ENCODE measurements around the gene LPAR3.

GRCh38 chr1:84802567-84803232, 90.3 kb downstream of the LPAR3 start:
- TF ChIP-seq RAD21 (IDR thresholded peaks at IDR 0.05; ENCODE audit: low read length) (no peak), CTCF (IDR thresholded peaks at IDR 0.05) (no peak), REST (IDR thresholded peaks at IDR 0.05; ENCODE audit: low read depth, low read length) (no peak), MAX (IDR thresholded peaks at IDR 0.05; ENCODE audit: low read depth) (no peak), RFX5 (IDR thresholded peaks at IDR 0.05; ENCODE audit: low read length) (no peak), POLR2AphosphoS5 (IDR thresholded peaks at IDR 0.05; ENCODE audit: low read depth, low read length) (no peak), EZH2phosphoT487 (IDR thresholded peaks at IDR 0.05; ENCODE audit: borderline replicate concordance, low read depth) (no peak), SMC3 (IDR thresholded peaks at IDR 0.05; ENCODE audit: low read depth, low read length) (no peak), CHD2 (IDR thresholded peaks at IDR 0.05; ENCODE audit: low read length, partially characterized antibody) (no peak), ELF1 (IDR thresholded peaks at IDR 0.05) (no peak)

Data from SK-N-SH (cell line).